Transverse colon (tissue), 4 donors: ENCODE measurements around the gene MED9. TPM values are rescaled to one million over a fixed set of nuclear protein-coding genes. Genes with fewer than 3 reads are reported as not detected.

Experiments used
- DNase-seq: peaks from one replicate; pipeline ENCODE4 v3.0.0-alpha.2; 2019
- H3K27ac ChIP-seq, 4 donors: fragments of 200-600 bp; sonication (generic); 2 replicates each; pipeline ENCODE4 v1.5.1; 2016 to 2018; ENCODE audit warnings: inconsistent platforms in 4 of 4
- H3K27me3 ChIP-seq: fragments of 200-600 bp; sonication (generic); 2 replicates; pipeline ENCODE4 v1.5.1; 2017; ENCODE audit warnings: inconsistent platforms
- H3K36me3 ChIP-seq, 4 donors: fragments of 200-600 bp; sonication (generic); 2 replicates each; pipeline ENCODE4 v1.5.1; 2017 to 2019; ENCODE audit warnings: inconsistent platforms in 4 of 4
- H3K4me1 ChIP-seq, 4 donors: fragments of 200-600 bp; sonication (generic); 2 replicates each; pipeline ENCODE4 v1.5.1; 2017 to 2020; ENCODE audit warnings: inconsistent platforms in 4 of 4
- H3K4me3 ChIP-seq, 4 donors: fragments of 200-600 bp; sonication (generic); 1 replicate in 1 of 4; 2 replicates in 3 of 4; pipeline versions ENCODE4 v1.5.1 to v1.6.1; 2017 to 2019; ENCODE audit warnings: inconsistent platforms in 4 of 4
- H3K9me3 ChIP-seq, 2 donors: fragments of 200-600 bp; sonication (generic); 2 replicates each; pipeline ENCODE4 v1.5.1; 2017 to 2019; ENCODE audit warnings: inconsistent platforms in 2 of 2
- CTCF ChIP-seq, 5 experiments: fragments of 200-600 bp in 3 of 5; fragments of 450-650 bp in 2 of 5; sonication (generic) in 3 of 5; IDR thresholded peaks; 1 replicate in 2 of 5; 2 replicates in 3 of 5; pipeline ENCODE4 v1.5.1; 2016 to 2017; ENCODE audit warnings: antibody characterized with exemption in 5 of 5, inconsistent platforms in 3 of 5, mild to moderate bottlenecking in 2 of 5, moderate library complexity in 1 of 5
- EP300 ChIP-seq: sonication (generic); formaldehyde crosslinking; IDR thresholded peaks from one replicate; pipeline ENCODE4 v1.6.1; 2017; ENCODE audit warnings: antibody characterized with exemption, low read depth
- POLR2A ChIP-seq: fragments of 450-650 bp; IDR thresholded peaks from one replicate; pipeline ENCODE4 v1.6.1; 2016; ENCODE audit warnings: antibody characterized with exemption, mild to moderate bottlenecking, moderate library complexity
- POLR2AphosphoS5 ChIP-seq, 3 donors: sonication (generic); formaldehyde crosslinking; IDR thresholded peaks; one replicate each; pipeline ENCODE4 v1.6.1; 2016; ENCODE audit warnings: antibody characterized with exemption in 3 of 3
- WGBS, 2 donors: methylation state at CpG; one replicate each; pipeline ENCODE4 v1.1.5; 2018; ENCODE audit warnings: low coverage in 1 of 2; 5-methylcytosine and 5-hydroxymethylcytosine counted together
- in situ Hi-C, 4 donors: fragments of 200-750 bp; cut with MboI; loops; one replicate each; pipeline versions ENCODE4 v1.15.0 to v1.15.1; 2017; ENCODE audit warnings: low sequenced_read_pairs in 3 of 4, low pct_ligation_motif_present in 1 of 4, low pct_unique_long_range_greater_than_20kb in 1 of 4
- intact Hi-C: fragments of 100-400 bp; cut with DNase I; formaldehyde crosslinking; loops from one replicate; pipeline ENCODE4 v1.15.1; 2023; ENCODE audit warnings: low total_unique reads
- total RNA-seq, 4 donors: library from RNA; depleted of rRNA; stranded (reverse); fragments of >200 nt; gene quantifications; one replicate each; pipeline ENCODE4 v1.1.0, GENCODE V29; 2016

The MED9 gene
- total RNA-seq, 4 donors from 2014 or later = 15.0 to 90.0 (median 25.2) TPM

GRCh38 chr17:17531156-17531555 lies 54.4 kb downstream of the MED9 start:
- H3K4me3 ChIP-seq = no peak overlapping the region
- H3K36me3 ChIP-seq = no peaks in the 10 kb centered on the region
- intact Hi-C loops = no loop called here
- DNase-seq = no peak
- no peaks in the 10 kb centered on the region for H3K9me3 ChIP-seq
- 73 to 82% methylated on average over 4 of the region's 4 CpGs for WGBS, 2 donors
- TF ChIP-seq POLR2AphosphoS5 (IDR thresholded peaks at IDR 0.05) (no peak), CTCF (IDR thresholded peaks at IDR 0.05) (no peak), EP300 (no peak), POLR2A (no peak)
- in situ Hi-C loops = no loop called here
- peaks cover 3 to 7% (median 4%) of the 10 kb centered on the region in 4 donors for H3K4me1 ChIP-seq
- H3K27me3 ChIP-seq = no peaks in the 10 kb centered on the region
- H3K27ac ChIP-seq = no peak overlapping the region

GRCh38 chr17:17532991-17533390 lies 56.2 kb downstream of the MED9 start:
- in situ Hi-C loops = no loop called here
- WGBS, 2 donors = 84% methylated on average over 1 of the region's 1 CpG; no CpG with 5 or more reads in 1 of the 2 donors
- no peak overlapping the region for H3K27ac ChIP-seq

GRCh38 chr17:17533901-17534441 lies 57.2 kb downstream of the MED9 start:
- Histone ChIP-seq H3K4me3 (no peak overlapping the region), H3K36me3 (no peaks in the 10 kb centered on the region), H3K9me3 (no peaks in the 10 kb centered on the region), H3K27ac (no peak overlapping the region), H3K4me1 (peaks cover 0 to 18% (median 14%) of the 10 kb centered on the region in 4 donors), H3K27me3 (no peaks in the 10 kb centered on the region)
- intact Hi-C loops (no loop called here), in situ Hi-C loops (no loop called here)
- 50 to 53% methylated on average over 1 to 3 of the region's 3 CpGs for WGBS, 2 donors
- peak; percentile 54 for DNase-seq
- TF ChIP-seq POLR2AphosphoS5 (IDR thresholded peaks at IDR 0.05) (peak in 2 of 3 donors; percentile 40 to 48), EP300 (no peak), POLR2A (no peak), CTCF (IDR thresholded peaks at IDR 0.05) (peak in 1 of 5 experiments; percentile 12)

More at GRCh38 chr17:17532991-17533390, 56.2 kb downstream of the MED9 start:
- TF ChIP-seq CTCF (IDR thresholded peaks at IDR 0.05) (no peak), EP300 (no peak), POLR2AphosphoS5 (IDR thresholded peaks at IDR 0.05) (no peak), POLR2A (no peak)
- no peaks in the 10 kb centered on the region for H3K36me3 ChIP-seq
- H3K4me3 ChIP-seq = no peak overlapping the region
- H3K9me3 ChIP-seq = no peaks in the 10 kb centered on the region
- no peak for DNase-seq
- intact Hi-C loops = no loop called here
- no peaks in the 10 kb centered on the region for H3K27me3 ChIP-seq
- H3K4me1 ChIP-seq = peaks cover 0 to 17% (median 6%) of the 10 kb centered on the region in 4 donors

GRCh38 chr17:17535957-17536356 lies 59.2 kb downstream of the MED9 start:
- no peaks in the 10 kb centered on the region for H3K36me3 ChIP-seq
- no peaks in the 10 kb centered on the region for H3K9me3 ChIP-seq
- WGBS, 2 donors = 48% methylated on average over 6 of the region's 7 CpGs; no CpG with 5 or more reads in 1 of the 2 donors
- H3K4me1 ChIP-seq = peaks cover 6 to 32% (median 25%) of the 10 kb centered on the region in 4 donors
- no peak overlapping the region for H3K4me3 ChIP-seq
- H3K27ac ChIP-seq = peak overlapping the region in 3 of 4 donors; percentile 4 to 71 (median 21)
- peak; percentile 65 for DNase-seq
- TF ChIP-seq POLR2A (no peak), CTCF (IDR thresholded peaks at IDR 0.05) (no peak), POLR2AphosphoS5 (IDR thresholded peaks at IDR 0.05) (peak in 1 of 3 donors; percentile 37)
- intact Hi-C loops = no loop called here
- in situ Hi-C loops = no loop called here
- H3K27me3 ChIP-seq = no peaks in the 10 kb centered on the region
